ENCODE data around the gene GAN. TPM values are rescaled to one million over a fixed set of nuclear protein-coding genes. Genes with fewer than 3 reads are reported as not detected.

The GAN gene
- total and polyA plus RNA-seq, 2 donors (not counting 1 experiment from before 2014, with no cell fraction given), result 3.3 to 5.1 TPM

- H3K79me2 ChIP-seq (ENCODE audit: control insufficient read depth, insufficient read depth, low read length), result no peaks in the 10 kb centered on the region
- H3K9me3 ChIP-seq (ENCODE audit: control insufficient read depth, insufficient read depth, low read depth, low read length), result no peaks in the 10 kb centered on the region
- DNase-seq (ENCODE audit: low read depth in 2 of 2), result peak in 1 of 2 donors; percentile 56
- H3K27ac ChIP-seq (ENCODE audit: insufficient read depth, low read length), result no peak overlapping the region
- H3K9ac ChIP-seq (ENCODE audit: insufficient read depth, low read length), result no peak overlapping the region
- no peak for TF ChIP-seq EZH2 (IDR thresholded peaks at IDR 0.05; ENCODE audit: low read length, missing control alignments)
- TF ChIP-seq CTCF (conservative IDR thresholded peaks at IDR 0.05 in 1 of 2, IDR thresholded peaks at IDR 0.05 in 1 of 2; ENCODE audit: low read depth in 1 of 2, low read length in 2 of 2), result no peak
- H3K36me3 ChIP-seq (ENCODE audit: control insufficient read depth, insufficient read depth, low read length), result no peaks in the 10 kb centered on the region
- no peak overlapping the region for H3K4me3 ChIP-seq (replicated peaks in 1 of 4; ENCODE audit: control extremely low read depth in 1 of 4, insufficient read depth in 1 of 4, low read depth in 3 of 4, low read length in 4 of 4)
- no peaks in the 10 kb centered on the region for H3K4me1 ChIP-seq (ENCODE audit: control insufficient read depth, extremely low read depth, insufficient read depth, low read length)
- no peak overlapping the region for H2AFZ ChIP-seq (ENCODE audit: low read length)
- no peaks in the 10 kb centered on the region for H4K20me1 ChIP-seq (ENCODE audit: control insufficient read depth, extremely low read depth, insufficient read depth, low read length)
- H3K27me3 ChIP-seq (ENCODE audit: control insufficient read depth, insufficient read depth, low read length), result no peaks in the 10 kb centered on the region
- H3K4me2 ChIP-seq (ENCODE audit: extremely low read depth, insufficient read depth, low read length), result no peak overlapping the region
Observed at GRCh38 chr16:81292936-81293335, 21.8 kb upstream of the GAN start.

DNA sequence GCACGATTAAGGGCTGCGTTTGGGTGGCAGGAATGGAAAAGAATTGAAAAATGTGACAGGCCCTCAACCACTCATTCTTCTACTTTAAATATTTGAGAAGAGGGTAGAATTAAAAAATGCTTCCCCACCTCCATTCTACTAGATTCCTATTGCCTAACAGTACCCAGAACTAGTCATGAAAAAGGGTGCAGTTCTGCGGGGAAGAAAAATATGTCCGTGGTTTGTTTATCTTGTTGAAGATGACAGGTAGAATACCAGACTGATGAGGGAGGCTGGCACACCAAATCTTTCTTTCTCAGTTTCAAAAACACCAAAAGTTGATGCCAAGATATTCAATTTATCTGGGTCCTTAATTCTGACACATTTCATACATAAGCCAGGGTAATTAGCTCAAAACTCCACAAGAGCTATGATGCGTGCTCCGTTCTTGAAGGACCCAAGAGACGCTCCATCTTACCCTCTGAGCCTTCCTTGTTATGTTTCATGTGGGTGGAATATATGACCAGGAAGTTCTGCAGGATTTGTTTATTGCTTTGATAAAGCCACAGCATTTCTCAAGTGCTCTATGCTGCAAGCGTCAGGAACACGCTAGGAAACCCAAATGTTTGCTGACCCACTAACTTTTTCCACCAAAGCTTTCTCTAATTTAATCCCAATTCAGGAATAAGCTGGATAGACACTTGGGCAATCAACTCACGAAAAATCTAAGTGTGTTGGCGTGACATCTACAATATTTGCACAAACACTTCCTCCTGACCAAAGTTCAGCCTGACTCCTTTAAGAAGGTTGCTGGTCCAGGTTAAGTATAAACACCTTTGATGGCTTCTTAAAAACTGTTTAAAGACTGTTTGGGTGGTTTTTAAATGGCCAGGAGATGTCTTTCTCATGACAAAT lies 20.6 kb upstream of the GAN start:
- H2AFZ ChIP-seq (ENCODE audit: low read length), result no peak overlapping the region
- no peak overlapping the region for H3K4me3 ChIP-seq (replicated peaks in 1 of 4; ENCODE audit: control extremely low read depth in 1 of 4, insufficient read depth in 1 of 4, low read depth in 3 of 4, low read length in 4 of 4)
- no peak overlapping the region for H3K9ac ChIP-seq (ENCODE audit: insufficient read depth, low read length)
- no peaks in the 10 kb centered on the region for H4K20me1 ChIP-seq (ENCODE audit: control insufficient read depth, extremely low read depth, insufficient read depth, low read length)
- no peaks in the 10 kb centered on the region for H3K4me1 ChIP-seq (ENCODE audit: control insufficient read depth, extremely low read depth, insufficient read depth, low read length)
- no peaks in the 10 kb centered on the region for H3K79me2 ChIP-seq (ENCODE audit: control insufficient read depth, insufficient read depth, low read length)
- no peaks in the 10 kb centered on the region for H3K9me3 ChIP-seq (ENCODE audit: control insufficient read depth, insufficient read depth, low read depth, low read length)
- no peak overlapping the region for H3K27ac ChIP-seq (ENCODE audit: insufficient read depth, low read length)
- peak in 1 of 2 donors; percentile 89 for DNase-seq (ENCODE audit: low read depth in 2 of 2)
- H3K36me3 ChIP-seq (ENCODE audit: control insufficient read depth, insufficient read depth, low read length), result no peaks in the 10 kb centered on the region
- TF ChIP-seq EZH2 (IDR thresholded peaks at IDR 0.05; ENCODE audit: low read length, missing control alignments), result no peak
- TF ChIP-seq CTCF (conservative IDR thresholded peaks at IDR 0.05 in 1 of 2, IDR thresholded peaks at IDR 0.05 in 1 of 2; ENCODE audit: low read depth in 1 of 2, low read length in 2 of 2), result no peak
- no peaks in the 10 kb centered on the region for H3K27me3 ChIP-seq (ENCODE audit: control insufficient read depth, insufficient read depth, low read length)
- H3K4me2 ChIP-seq (ENCODE audit: extremely low read depth, insufficient read depth, low read length), result no peak overlapping the region

- no peak overlapping the region for H2AFZ ChIP-seq (ENCODE audit: low read length)
- no peaks in the 10 kb centered on the region for H3K4me1 ChIP-seq (ENCODE audit: control insufficient read depth, extremely low read depth, insufficient read depth, low read length)
- DNase-seq (ENCODE audit: low read depth in 2 of 2), result no peak
- H3K9me3 ChIP-seq (ENCODE audit: control insufficient read depth, insufficient read depth, low read depth, low read length), result no peaks in the 10 kb centered on the region
- H3K27ac ChIP-seq (ENCODE audit: insufficient read depth, low read length), result no peak overlapping the region
- H3K9ac ChIP-seq (ENCODE audit: insufficient read depth, low read length), result no peak overlapping the region
- H4K20me1 ChIP-seq (ENCODE audit: control insufficient read depth, extremely low read depth, insufficient read depth, low read length), result no peaks in the 10 kb centered on the region
- H3K27me3 ChIP-seq (ENCODE audit: control insufficient read depth, insufficient read depth, low read length), result no peaks in the 10 kb centered on the region
- H3K79me2 ChIP-seq (ENCODE audit: control insufficient read depth, insufficient read depth, low read length), result no peaks in the 10 kb centered on the region
- TF ChIP-seq CTCF (conservative IDR thresholded peaks at IDR 0.05 in 1 of 2, IDR thresholded peaks at IDR 0.05 in 1 of 2; ENCODE audit: low read depth in 1 of 2, low read length in 2 of 2) (no peak), EZH2 (IDR thresholded peaks at IDR 0.05; ENCODE audit: low read length, missing control alignments) (no peak)
- no peak overlapping the region for H3K4me2 ChIP-seq (ENCODE audit: extremely low read depth, insufficient read depth, low read length)
- H3K36me3 ChIP-seq (ENCODE audit: control insufficient read depth, insufficient read depth, low read length), result no peaks in the 10 kb centered on the region
- no peak overlapping the region for H3K4me3 ChIP-seq (replicated peaks in 1 of 4; ENCODE audit: control extremely low read depth in 1 of 4, insufficient read depth in 1 of 4, low read depth in 3 of 4, low read length in 4 of 4)
Observed at GRCh38 chr16:81296631-81297030, 18.1 kb upstream of the GAN start.

All from fibroblast of lung (primary cell).